ENCODE measurements around the gene PRDM11. TPM values are rescaled to one million over a fixed set of nuclear protein-coding genes. Genes with fewer than 3 reads are reported as not detected.

PRDM11 gene
- total RNA-seq, 1 experiment from 2014 or later, result 8.1 TPM

GRCh38 chr11:45180848-45181192 lies 34.4 kb downstream of the PRDM11 start:
- intact Hi-C loops (cut with micrococcal nuclease; ENCODE audit: unreplicated experiment), result no loop called here
- H3K9me3 Mint-ChIP-seq (ENCODE audit: low read depth, unreplicated experiment), result no peaks in the 10 kb centered on the region
- no peak overlapping the region for H3K27ac Mint-ChIP-seq (ENCODE audit: unreplicated experiment)
- peak; percentile 84 for DNase-seq
- CTCF ChIA-PET, result interaction anchor here (0.6 to 1.6 kb wide), 2 partner anchors 70 to 105 kb away, joined by 3 to 4 read pairs; partner anchors contain the start of gene SYT13
- H3K27me3 Mint-ChIP-seq (ENCODE audit: unreplicated experiment), result no peaks in the 10 kb centered on the region
- peaks cover 11% of the 10 kb centered on the region for H3K36me3 Mint-ChIP-seq (ENCODE audit: insufficient read depth, unreplicated experiment)
- no peak for TF ChIP-seq CTCF (IDR thresholded peaks at IDR 0.05; ENCODE audit: unreplicated experiment)
- no TSS peak for BruUV-seq (replicated peaks)
- H3K4me1 Mint-ChIP-seq (ENCODE audit: low read depth, unreplicated experiment), result no peaks in the 10 kb centered on the region
- peak overlapping the region; percentile 30 for H3K4me3 Mint-ChIP-seq (ENCODE audit: low read depth, unreplicated experiment)

GRCh38 chr11:45181193-45181888 lies 34.9 kb downstream of the PRDM11 start:
- Mint-ChIP-seq H3K27me3 (ENCODE audit: unreplicated experiment) (no peaks in the 10 kb centered on the region), H3K4me1 (ENCODE audit: low read depth, unreplicated experiment) (no peaks in the 10 kb centered on the region), H3K36me3 (ENCODE audit: insufficient read depth, unreplicated experiment) (peaks cover 11% of the 10 kb centered on the region), H3K4me3 (ENCODE audit: low read depth, unreplicated experiment) (peak overlapping the region; percentile 30), H3K27ac (ENCODE audit: unreplicated experiment) (no peak overlapping the region), H3K9me3 (ENCODE audit: low read depth, unreplicated experiment) (no peaks in the 10 kb centered on the region)
- no peak for DNase-seq
- intact Hi-C loops (cut with micrococcal nuclease; ENCODE audit: unreplicated experiment), result no loop called here
- no peak for TF ChIP-seq CTCF (IDR thresholded peaks at IDR 0.05; ENCODE audit: unreplicated experiment)
- BruUV-seq (replicated peaks), result no TSS peak
- CTCF ChIA-PET, result interaction anchor here (0.6 to 1.6 kb wide), 2 partner anchors 71 to 105 kb away, joined by 3 to 4 read pairs; partner anchors contain the start of gene SYT13

- no TSS peak for BruUV-seq (replicated peaks)
- CTCF ChIA-PET, result no interaction called here
- peak overlapping the region; percentile 30 for H3K4me3 Mint-ChIP-seq (ENCODE audit: low read depth, unreplicated experiment)
- H3K4me1 Mint-ChIP-seq (ENCODE audit: low read depth, unreplicated experiment), result no peaks in the 10 kb centered on the region
- DNase-seq, result no peak
- H3K36me3 Mint-ChIP-seq (ENCODE audit: insufficient read depth, unreplicated experiment), result peaks cover 11% of the 10 kb centered on the region
- H3K9me3 Mint-ChIP-seq (ENCODE audit: low read depth, unreplicated experiment), result no peaks in the 10 kb centered on the region
- no peaks in the 10 kb centered on the region for H3K27me3 Mint-ChIP-seq (ENCODE audit: unreplicated experiment)
- H3K27ac Mint-ChIP-seq (ENCODE audit: unreplicated experiment), result no peak overlapping the region
- no peak for TF ChIP-seq CTCF (IDR thresholded peaks at IDR 0.05; ENCODE audit: unreplicated experiment)
- intact Hi-C loops (cut with micrococcal nuclease; ENCODE audit: unreplicated experiment), result no loop called here
These were observed 35.6 kb downstream of the PRDM11 start for GRCh38 chr11:45181889-45182550.

GRCh38 chr11:45182902-45183301 lies 36.5 kb downstream of the PRDM11 start:
- Mint-ChIP-seq H3K9me3 (ENCODE audit: low read depth, unreplicated experiment) (no peaks in the 10 kb centered on the region), H3K36me3 (ENCODE audit: insufficient read depth, unreplicated experiment) (peaks cover 11% of the 10 kb centered on the region), H3K4me3 (ENCODE audit: low read depth, unreplicated experiment) (no peak overlapping the region), H3K4me1 (ENCODE audit: low read depth, unreplicated experiment) (no peaks in the 10 kb centered on the region), H3K27me3 (ENCODE audit: unreplicated experiment) (no peaks in the 10 kb centered on the region), H3K27ac (ENCODE audit: unreplicated experiment) (no peak overlapping the region)
- CTCF ChIA-PET, result no interaction called here
- DNase-seq, result peak; percentile 45
- intact Hi-C loops (cut with micrococcal nuclease; ENCODE audit: unreplicated experiment), result no loop called here
- TSS peak; percentile 24 for BruUV-seq (replicated peaks)
- peak; percentile 31 for TF ChIP-seq CTCF (IDR thresholded peaks at IDR 0.05; ENCODE audit: unreplicated experiment)
